ENCODE measurements around the gene IFNA5.

DNA sequence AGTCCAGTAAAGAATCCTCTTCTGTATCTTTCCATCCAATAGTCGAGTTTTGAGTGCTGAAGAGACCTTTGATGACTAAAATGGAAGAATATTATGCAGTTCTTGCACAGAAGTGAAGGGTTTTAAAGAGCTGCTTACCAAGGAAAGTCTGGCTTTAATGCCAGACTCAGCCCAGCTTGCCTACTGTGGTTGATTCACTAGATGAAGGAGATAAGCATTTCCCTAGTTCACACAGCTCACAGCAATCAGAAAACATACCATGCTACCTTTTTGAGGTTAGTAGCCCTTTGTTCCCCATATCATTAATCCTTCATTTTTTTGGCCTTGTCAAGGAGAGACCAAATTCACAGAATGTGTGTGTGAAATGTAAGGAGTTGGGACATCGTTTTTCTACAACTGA is 15.3 kb downstream of the IFNA5 start:
- TF ChIP-seq, protein P1, sequence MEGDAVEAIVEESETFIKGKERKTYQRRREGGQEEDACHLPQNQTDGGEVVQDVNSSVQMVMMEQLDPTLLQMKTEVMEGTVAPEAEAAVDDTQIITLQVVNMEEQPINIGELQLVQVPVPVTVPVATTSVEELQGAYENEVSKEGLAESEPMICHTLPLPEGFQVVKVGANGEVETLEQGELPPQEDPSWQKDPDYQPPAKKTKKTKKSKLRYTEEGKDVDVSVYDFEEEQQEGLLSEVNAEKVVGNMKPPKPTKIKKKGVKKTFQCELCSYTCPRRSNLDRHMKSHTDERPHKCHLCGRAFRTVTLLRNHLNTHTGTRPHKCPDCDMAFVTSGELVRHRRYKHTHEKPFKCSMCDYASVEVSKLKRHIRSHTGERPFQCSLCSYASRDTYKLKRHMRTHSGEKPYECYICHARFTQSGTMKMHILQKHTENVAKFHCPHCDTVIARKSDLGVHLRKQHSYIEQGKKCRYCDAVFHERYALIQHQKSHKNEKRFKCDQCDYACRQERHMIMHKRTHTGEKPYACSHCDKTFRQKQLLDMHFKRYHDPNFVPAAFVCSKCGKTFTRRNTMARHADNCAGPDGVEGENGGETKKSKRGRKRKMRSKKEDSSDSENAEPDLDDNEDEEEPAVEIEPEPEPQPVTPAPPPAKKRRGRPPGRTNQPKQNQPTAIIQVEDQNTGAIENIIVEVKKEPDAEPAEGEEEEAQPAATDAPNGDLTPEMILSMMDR (IDR thresholded peaks at IDR 0.05; ENCODE audit: insufficient read depth, low read length, poor library complexity, severe bottlenecking) = no peak
- no peak for TF ChIP-seq EZH2phosphoT487 (conservative IDR thresholded peaks at IDR 0.05; ENCODE audit: low read length)

All from SU-DHL-6 (cell line).